Sigmoid colon (tissue), 7 donors: ENCODE results near the gene GALNT17. TPM values are rescaled to one million over a fixed set of nuclear protein-coding genes. Genes with fewer than 3 reads are reported as not detected.

ENCODE experiments used
- DNase-seq: peaks from one replicate; pipeline ENCODE4 v3.0.0-alpha.2; 2019
- H3K27ac ChIP-seq, 4 donors: fragments of 200-600 bp; sonication (generic); one replicate each; pipeline ENCODE4 v1.5.1; 2016 to 2019; ENCODE audit warnings: mild to moderate bottlenecking in 1 of 4
- H3K27me3 ChIP-seq, 3 donors: fragments of 200-600 bp; sonication (generic); one replicate each; pipeline ENCODE4 v1.5.1; 2019; ENCODE audit warnings: mild to moderate bottlenecking in 1 of 3
- H3K36me3 ChIP-seq, 4 donors: fragments of 200-600 bp; sonication (generic); one replicate each; pipeline ENCODE4 v1.5.1; 2016 to 2019
- H3K4me1 ChIP-seq, 4 donors: fragments of 200-600 bp; sonication (generic); one replicate each; pipeline ENCODE4 v1.5.1; 2017 to 2019
- H3K4me3 ChIP-seq, 4 donors: fragments of 200-600 bp; sonication (generic); one replicate each; pipeline ENCODE4 v1.5.1; 2017 to 2019; ENCODE audit warnings: mild to moderate bottlenecking in 2 of 4, moderate library complexity in 1 of 4
- H3K9me3 ChIP-seq, 4 donors: fragments of 200-600 bp in 3 of 4; sonication (generic) in 3 of 4; one replicate each; pipeline versions ENCODE4 v1.5.1 to v1.6.1; 2013 to 2019
- CTCF ChIP-seq, 4 experiments: fragments of 450-650 bp in 3 of 4; fragments of 200-600 bp in 1 of 4; IDR thresholded peaks; one replicate each; pipeline ENCODE4 v1.5.1; 2016 to 2019; ENCODE audit warnings: antibody characterized with exemption in 4 of 4, mild to moderate bottlenecking in 3 of 4, moderate library complexity in 2 of 4
- EP300 ChIP-seq, 4 donors: sonication (generic); formaldehyde crosslinking; IDR thresholded peaks; one replicate each; pipeline ENCODE4 v1.6.1; 2017; ENCODE audit warnings: antibody characterized with exemption in 4 of 4
- POLR2A ChIP-seq, 2 donors: fragments of 450-650 bp; IDR thresholded peaks; one replicate each; pipeline ENCODE4 v1.6.1; 2016; ENCODE audit warnings: antibody characterized with exemption in 2 of 2, mild to moderate bottlenecking in 2 of 2, moderate library complexity in 2 of 2
- POLR2AphosphoS5 ChIP-seq, 4 donors: sonication (generic); formaldehyde crosslinking; IDR thresholded peaks; one replicate each; pipeline ENCODE4 v1.6.1; 2017; ENCODE audit warnings: antibody characterized with exemption in 4 of 4
- WGBS, 2 donors: extraction: QIAGEN DNeasy Blood & Tissue Kit; methylation state at CpG; one replicate each; pipeline ENCODE4 v1.1.7; 2013; 5-methylcytosine and 5-hydroxymethylcytosine counted together
- intact Hi-C: fragments of 100-400 bp; cut with DNase I; formaldehyde crosslinking; loops from one replicate; pipeline ENCODE4 v1.15.1; 2023
- polyA plus RNA-seq, 3 donors: library from polyadenylated mRNA; stranded (reverse); fragments of 200-250 nt; gene quantifications; one replicate each; pipeline ENCODE4 v1.2.3, GENCODE V29; 2013
- total RNA-seq, 4 donors: library from RNA; depleted of rRNA; stranded (reverse); fragments of >200 nt; gene quantifications; one replicate each; pipeline ENCODE4 v1.1.0, GENCODE V29; 2016
- donor health status: healthy with polysubstance abuse.
- donor health status: Bipolar disorder and iron deficiency.
- donor health status: healthy.

Gene GALNT17
- total and polyA plus RNA-seq, 7 donors, result 1.8 to 45.4 (median 15.1) TPM; not detected in 1

GRCh38 chr7:71563276-71563675 is 431.3 kb downstream of the GALNT17 start:
- DNase-seq, result no peak
- Histone ChIP-seq H3K4me3 (no peak overlapping the region), H3K36me3 (no peaks in the 10 kb centered on the region), H3K4me1 (no peaks in the 10 kb centered on the region), H3K9me3 (peaks cover 0 to 2% (median 0%) of the 10 kb centered on the region in 4 donors), H3K27ac (no peak overlapping the region), H3K27me3 (no peaks in the 10 kb centered on the region)
- WGBS, 2 donors, result 60 to 69% methylated on average over 6 of the region's 6 CpGs
- no peak for TF ChIP-seq POLR2A (IDR thresholded peaks at IDR 0.05)
- no peak for TF ChIP-seq EP300 (IDR thresholded peaks at IDR 0.05)
- TF ChIP-seq CTCF (IDR thresholded peaks at IDR 0.05), result no peak
- no peak for TF ChIP-seq POLR2AphosphoS5 (IDR thresholded peaks at IDR 0.05)
- intact Hi-C loops, result no loop called here

GRCh38 chr7:71566376-71566775 is 434.4 kb downstream of the GALNT17 start:
- Histone ChIP-seq H3K9me3 (peaks cover 0 to 2% (median 0%) of the 10 kb centered on the region in 4 donors), H3K36me3 (peaks cover 0 to under 1% (median 0%) of the 10 kb centered on the region in 4 donors), H3K27ac (no peak overlapping the region), H3K4me1 (no peaks in the 10 kb centered on the region), H3K4me3 (no peak overlapping the region), H3K27me3 (no peaks in the 10 kb centered on the region)
- TF ChIP-seq CTCF (IDR thresholded peaks at IDR 0.05) (no peak), EP300 (IDR thresholded peaks at IDR 0.05) (no peak), POLR2A (IDR thresholded peaks at IDR 0.05) (no peak), POLR2AphosphoS5 (IDR thresholded peaks at IDR 0.05) (no peak)
- intact Hi-C loops, result no loop called here
- DNase-seq, result no peak
- WGBS, 2 donors, result 87 to 91% methylated on average over 8 of the region's 8 CpGs

GRCh38 chr7:71566991-71567390 is 435.0 kb downstream of the GALNT17 start:
- Histone ChIP-seq H3K27me3 (no peaks in the 10 kb centered on the region), H3K4me3 (no peak overlapping the region), H3K4me1 (no peaks in the 10 kb centered on the region), H3K27ac (no peak overlapping the region), H3K36me3 (peaks cover 0 to 4% (median 0%) of the 10 kb centered on the region in 4 donors), H3K9me3 (peaks cover 0 to 2% (median 0%) of the 10 kb centered on the region in 4 donors)
- TF ChIP-seq CTCF (IDR thresholded peaks at IDR 0.05) (no peak), POLR2A (IDR thresholded peaks at IDR 0.05) (no peak), POLR2AphosphoS5 (IDR thresholded peaks at IDR 0.05) (no peak)
- DNase-seq, result no peak
- 77 to 87% methylated on average over 6 of the region's 6 CpGs for WGBS, 2 donors
- intact Hi-C loops, result no loop called here

DNA sequence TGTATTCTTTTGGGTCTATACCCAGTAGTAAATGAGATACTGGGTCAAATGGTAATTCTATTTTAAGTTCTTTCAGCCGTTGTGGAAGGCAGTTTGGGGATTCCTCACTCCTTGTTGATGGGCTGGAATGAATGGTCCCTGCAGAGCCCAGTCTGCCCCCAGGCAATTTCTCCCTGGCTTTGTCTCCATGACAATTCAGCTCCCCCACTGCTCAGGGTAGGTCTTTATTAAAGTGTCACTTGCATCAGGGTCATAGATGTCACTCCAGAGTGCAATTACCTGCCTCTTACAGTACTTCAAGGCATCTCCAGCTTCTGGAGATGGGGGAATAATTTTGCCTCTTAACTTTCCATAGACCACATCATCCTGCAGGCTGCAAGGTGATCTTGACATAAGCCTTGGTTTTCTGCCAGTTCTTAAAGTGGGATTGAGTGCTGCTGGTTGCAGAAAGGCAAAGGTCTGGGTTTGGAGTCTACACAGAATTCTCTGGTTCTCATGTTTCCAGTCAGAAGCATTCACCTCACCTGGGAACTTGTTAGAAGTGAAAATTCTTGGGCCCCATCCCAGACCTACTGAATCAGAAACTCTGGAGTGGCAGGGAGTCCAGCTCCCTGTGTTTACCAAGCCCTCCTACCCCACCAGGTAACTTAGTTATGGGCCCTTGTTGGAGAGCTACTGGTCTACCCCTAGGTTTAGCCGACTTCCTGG is 442.4 kb downstream of the GALNT17 start:
- no peaks in the 10 kb centered on the region for H3K27me3 ChIP-seq
- no peak overlapping the region for H3K27ac ChIP-seq
- H3K36me3 ChIP-seq, result peaks cover 0 to 8% (median 2%) of the 10 kb centered on the region in 4 donors
- no peak for DNase-seq
- WGBS, 2 donors, result 56 to 64% methylated on average over 2 of the region's 2 CpGs
- intact Hi-C loops, result no loop called here
- H3K4me1 ChIP-seq, result no peaks in the 10 kb centered on the region
- TF ChIP-seq EP300 (IDR thresholded peaks at IDR 0.05) (no peak), POLR2AphosphoS5 (IDR thresholded peaks at IDR 0.05) (no peak), CTCF (IDR thresholded peaks at IDR 0.05) (no peak), POLR2A (IDR thresholded peaks at IDR 0.05) (no peak)
- no peaks in the 10 kb centered on the region for H3K9me3 ChIP-seq
- H3K4me3 ChIP-seq, result no peak overlapping the region
